H1 (cell line): ENCODE results near the gene GAB2. TPM values are rescaled to one million over a fixed set of nuclear protein-coding genes. Genes with fewer than 3 reads are reported as not detected.

Source experiments
- EZH2 ChIP-seq: fragments of 200-600 bp; sonication (generic); IDR thresholded peaks from 2 replicates; pipeline ENCODE4 v1.7.1; 2012; ENCODE audit warnings: low read depth, mild to moderate bottlenecking, moderate library complexity, low read length, inconsistent platforms; ENCODE audit not compliant: severe bottlenecking
- GABPA ChIP-seq: IDR thresholded peaks from 2 replicates; pipeline ENCODE4 v1.6.1; 2011; ENCODE audit warnings: mild to moderate bottlenecking, low read length, moderate library complexity, borderline replicate concordance; ENCODE audit not compliant: insufficient read depth
- JUN ChIP-seq: IDR thresholded peaks from 2 replicates; pipeline ENCODE4 v1.6.1; 2011; ENCODE audit warnings: low read depth, mild to moderate bottlenecking, improper control_type of control experiment, low read length
- TEAD4 ChIP-seq: IDR thresholded peaks from 2 replicates; pipeline ENCODE4 v1.6.1; 2012; ENCODE audit warnings: low read depth, low read length, inconsistent platforms, mixed read lengths
- YY1 ChIP-seq: IDR thresholded peaks from 2 replicates; pipeline ENCODE4 v1.6.1; 2011; ENCODE audit warnings: low read depth, mild to moderate bottlenecking, low read length
- polyA plus RNA-seq, 7 experiments: library from polyadenylated mRNA; depleted of rRNA in 3 of 7; stranded (reverse) in 5 of 7; unstranded in 2 of 7; fragments of >200 nt in 5 of 7; fragments of 200-250 nt in 2 of 7; gene quantifications; 1 replicate in 5 of 7; 2 replicates in 1 of 7; 4 replicates in 1 of 7; pipeline versions ENCODE4 v1.2.1 to v1.2.3, GENCODE V29; 2011 to 2013; ENCODE audit warnings: missing spikeins in 2 of 7, mixed read lengths in 2 of 7
- total RNA-seq: library from RNA; stranded (reverse); fragmentation: NEBNext Ultra II Directional; extraction: Animal tissue kit (Norgen Biotek cat#: 25700); gene quantifications from 2 replicates; pipeline ENCODE4 v1.2.1, GENCODE V29; 2021

The GAB2 gene
- total and polyA plus RNA-seq, 2 of the 8 experiments (the other 6 are each of a cell fraction or from before 2014, with no cell fraction given), result 6.3 to 14.0 TPM

DNA sequence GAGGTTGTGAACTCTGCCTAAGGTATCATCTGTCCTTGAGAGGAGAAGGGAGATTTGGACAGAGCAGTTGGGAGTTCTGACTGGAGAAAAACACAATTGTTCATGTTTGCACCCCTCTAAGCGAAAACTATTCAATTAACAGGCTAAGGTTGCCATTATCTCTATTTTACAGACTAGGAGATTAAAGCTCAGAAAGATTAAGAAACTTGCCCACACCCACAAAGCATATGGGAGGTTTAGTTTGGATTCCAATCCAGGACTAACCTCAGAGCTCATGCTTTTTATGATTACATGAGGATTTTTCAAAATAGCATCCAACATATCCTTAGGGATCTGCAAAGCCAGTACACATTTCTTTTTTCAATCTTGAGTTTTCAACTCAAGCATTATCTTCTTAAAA, 22.0 kb downstream of the GAB2 start (continued):
- TF ChIP-seq GABPA (no peak), EZH2 (no peak), JUN (no peak), TEAD4 (no peak), YY1 (no peak)
